HepG2 (cell line): ENCODE results near the gene SEC63. TPM values are rescaled to one million over a fixed set of nuclear protein-coding genes. Genes with fewer than 3 reads are reported as not detected.

Experiments used
- ARNT2 ChIP-seq: sonication (generic); formaldehyde crosslinking; IDR thresholded peaks from 2 replicates; pipeline ENCODE4 v1.8.0; 2022; ENCODE audit warnings: mild to moderate bottlenecking, low read depth, missing genetic modification reagents, moderate library complexity
- CREB1 ChIP-seq, 2 experiments: fragments of 450-650 bp in 1 of 2; IDR thresholded peaks; 2 replicates each; pipeline ENCODE4 v1.6.1; 2016 to 2017; ENCODE audit warnings: control low read depth in 1 of 2, mild to moderate bottlenecking in 1 of 2, missing compliant biosample characterization in 1 of 2, missing genetic modification characterization in 1 of 2
- FOXA3 ChIP-seq: IDR thresholded peaks from 2 replicates; pipeline ENCODE4 v1.6.1; 2016; ENCODE audit warnings: missing genetic modification reagents, missing compliant biosample characterization
- KLF16 ChIP-seq, 2 experiments: sonication (generic) in 1 of 2; formaldehyde crosslinking in 1 of 2; IDR thresholded peaks; 2 replicates each; pipeline versions ENCODE4 v1.6.1 to v1.8.0; 2016 to 2023; ENCODE audit warnings: missing genetic modification reagents in 2 of 2, missing compliant biosample characterization in 1 of 2
- MAFK ChIP-seq, 2 experiments: IDR thresholded peaks in 1 of 2; conservative IDR thresholded peaks in 1 of 2; 2 replicates each; pipeline ENCODE4 v1.6.1; 2011; ENCODE audit warnings: improper control_type of control experiment in 2 of 2, low read length in 2 of 2
- POGZ ChIP-seq: sonication (generic); formaldehyde crosslinking; IDR thresholded peaks from 2 replicates; pipeline ENCODE4 v1.4.0; 2020; ENCODE audit warnings: mild to moderate bottlenecking, missing genetic modification reagents
- RAD51 ChIP-seq: fragments of 450-650 bp; IDR thresholded peaks from 2 replicates; pipeline ENCODE4 v1.6.1; 2016; ENCODE audit warnings: borderline replicate concordance
- STAT5B ChIP-seq: sonication (generic); formaldehyde crosslinking; IDR thresholded peaks from 2 replicates; pipeline ENCODE4 v1.4.0; 2020; ENCODE audit warnings: missing genetic modification reagents
- ZNF331 ChIP-seq: sonication (generic); formaldehyde crosslinking; IDR thresholded peaks from 2 replicates; pipeline ENCODE4 v1.4.0; 2020; ENCODE audit warnings: missing genetic modification reagents
- ZNF552 ChIP-seq: sonication (generic); formaldehyde crosslinking; IDR thresholded peaks from 2 replicates; pipeline ENCODE4 v1.9.0; 2022; ENCODE audit warnings: missing genetic modification reagents, mild to moderate bottlenecking, borderline replicate concordance
- ZNF772 ChIP-seq: sonication (generic); formaldehyde crosslinking; IDR thresholded peaks from 2 replicates; pipeline ENCODE4 v1.5.0; 2020; ENCODE audit warnings: mild to moderate bottlenecking, missing genetic modification reagents
- ZNF891 ChIP-seq: sonication (generic); formaldehyde crosslinking; IDR thresholded peaks from 2 replicates; pipeline ENCODE4 v1.5.0; 2020; ENCODE audit warnings: mild to moderate bottlenecking, missing genetic modification reagents
- polyA plus RNA-seq, 8 experiments: library from polyadenylated mRNA; depleted of rRNA in 3 of 8; stranded (reverse) in 7 of 8; unstranded in 1 of 8; fragments of >200 nt; fragmentation: Illumina TruSeq in 4 of 8; extraction: Trizol in 4 of 8; gene quantifications; 2 replicates each; pipeline versions ENCODE4 v1.2.1 to v1.2.3, GENCODE V29; 2011 to 2016; ENCODE audit warnings: low read depth in 4 of 8, missing spikeins in 1 of 8, mixed read lengths in 1 of 8; ENCODE audit not compliant: insufficient read depth in 1 of 8
- total RNA-seq, 5 experiments: library from RNA; depleted of rRNA; stranded (reverse); fragments of >200 nt; fragmentation: Illumina TruSeq; extraction: Trizol; gene quantifications; 2 replicates each; pipeline ENCODE4 v1.2.3, GENCODE V29; 2016; ENCODE audit warnings: low read depth in 1 of 5
- TF ChIP-seq, protein P1 (sequence below): IDR thresholded peaks from 2 replicates; pipeline ENCODE4 v1.6.1; 2016; ENCODE audit warnings: missing compliant biosample characterization, missing genetic modification reagents, borderline replicate concordance
- TF ChIP-seq, protein P2 (sequence below): IDR thresholded peaks from 2 replicates; pipeline ENCODE4 v1.6.1; 2016
- TF ChIP-seq, protein P3 (sequence below): sonication (generic); formaldehyde crosslinking; conservative IDR thresholded peaks from 2 replicates; pipeline ENCODE4 v1.4.0; 2020; ENCODE audit warnings: mild to moderate bottlenecking, missing genetic modification reagents, moderate library complexity
- TF ChIP-seq, protein P4 (sequence below): fragments of 450-650 bp; IDR thresholded peaks from 2 replicates; pipeline ENCODE4 v1.6.1; 2016

Gene SEC63
- total and polyA plus RNA-seq, 2 of the 13 experiments (the other 11 are each of a cell fraction or from before 2014, with no cell fraction given) = 20.2 to 45.9 TPM

DNA sequence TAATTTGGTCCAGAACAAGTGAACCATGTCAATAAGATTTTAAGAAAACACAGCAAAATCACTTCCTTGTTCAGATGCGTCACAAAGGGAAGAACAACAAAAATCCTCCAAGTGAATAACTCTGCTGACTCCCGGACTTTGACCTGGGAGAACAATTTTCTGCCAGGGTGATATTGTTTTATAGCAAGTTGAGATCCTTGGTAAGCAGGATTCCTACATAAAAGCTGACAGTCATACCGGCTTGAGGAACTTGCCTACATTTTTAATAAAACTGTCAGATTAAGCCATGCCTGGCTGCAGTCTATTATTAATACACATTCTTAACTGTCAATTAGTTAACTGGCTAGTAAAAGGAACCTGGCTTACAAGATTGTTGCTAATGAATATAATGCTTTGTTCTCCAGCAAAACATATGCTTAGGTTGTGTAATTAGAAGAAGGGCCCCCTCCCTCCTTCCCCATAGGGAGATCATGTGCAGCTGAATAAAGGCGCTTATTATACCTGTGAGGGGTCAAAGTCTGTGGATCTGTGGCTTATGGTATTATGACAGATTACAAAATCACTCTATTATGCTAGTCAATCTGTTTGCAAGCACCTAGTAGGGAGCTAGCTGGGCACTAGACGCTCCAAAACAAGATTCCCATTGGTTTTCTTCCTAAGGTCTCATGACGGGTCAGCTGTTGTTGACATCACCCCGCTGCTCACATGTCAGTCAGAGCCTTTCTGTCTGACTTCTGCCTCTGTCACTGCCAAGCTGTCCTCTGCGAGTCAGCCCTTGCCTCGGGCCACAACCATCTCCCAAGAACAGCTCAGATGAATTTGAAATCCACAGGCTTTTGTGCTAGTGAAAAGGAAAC lies 44.6 kb upstream of the SEC63 start (continued):
- TF ChIP-seq, protein P1, sequence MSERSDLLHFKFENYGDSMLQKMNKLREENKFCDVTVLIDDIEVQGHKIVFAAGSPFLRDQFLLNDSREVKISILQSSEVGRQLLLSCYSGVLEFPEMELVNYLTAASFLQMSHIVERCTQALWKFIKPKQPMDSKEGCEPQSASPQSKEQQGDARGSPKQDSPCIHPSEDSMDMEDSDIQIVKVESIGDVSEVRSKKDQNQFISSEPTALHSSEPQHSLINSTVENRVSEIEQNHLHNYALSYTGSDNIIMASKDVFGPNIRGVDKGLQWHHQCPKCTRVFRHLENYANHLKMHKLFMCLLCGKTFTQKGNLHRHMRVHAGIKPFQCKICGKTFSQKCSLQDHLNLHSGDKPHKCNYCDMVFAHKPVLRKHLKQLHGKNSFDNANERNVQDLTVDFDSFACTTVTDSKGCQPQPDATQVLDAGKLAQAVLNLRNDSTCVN (CRISPR knock-in tag) = 0 out of 2 replicates have a peak, but pooled peaks have one; percentile 24
- TF ChIP-seq, protein P2, sequence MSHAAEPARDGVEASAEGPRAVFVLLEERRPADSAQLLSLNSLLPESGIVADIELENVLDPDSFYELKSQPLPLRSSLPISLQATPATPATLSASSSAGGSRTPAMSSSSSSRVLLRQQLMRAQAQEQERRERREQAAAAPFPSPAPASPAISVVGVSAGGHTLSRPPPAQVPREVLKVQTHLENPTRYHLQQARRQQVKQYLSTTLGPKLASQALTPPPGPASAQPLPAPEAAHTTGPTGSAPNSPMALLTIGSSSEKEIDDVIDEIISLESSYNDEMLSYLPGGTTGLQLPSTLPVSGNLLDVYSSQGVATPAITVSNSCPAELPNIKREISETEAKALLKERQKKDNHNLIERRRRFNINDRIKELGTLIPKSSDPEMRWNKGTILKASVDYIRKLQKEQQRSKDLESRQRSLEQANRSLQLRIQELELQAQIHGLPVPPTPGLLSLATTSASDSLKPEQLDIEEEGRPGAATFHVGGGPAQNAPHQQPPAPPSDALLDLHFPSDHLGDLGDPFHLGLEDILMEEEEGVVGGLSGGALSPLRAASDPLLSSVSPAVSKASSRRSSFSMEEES (CRISPR knock-in tag) = peak; percentile 96
- TF ChIP-seq CREB1 (IDR thresholded peaks at IDR 0.05) (peak; percentile 63), CREB1 (CRISPR knock-in tag; IDR thresholded peaks at IDR 0.05) (peak; percentile 52; the same call in 1 of the 2 replicates), KLF16 (CRISPR knock-in tag; IDR thresholded peaks at IDR 0.05) (peak in 1 of 2 experiments; percentile 52; a peak in 1 of 4 replicates), ARNT2 (CRISPR knock-in tag) (no peak), MAFK (conservative IDR thresholded peaks at IDR 0.05 in 1 of 2, IDR thresholded peaks at IDR 0.05 in 1 of 2; ENCODE audit: low read length in 2 of 2) (no peak), FOXA3 (CRISPR knock-in tag) (peak; percentile 82), RAD51 (peak; percentile 33; the same call in 1 of the 2 replicates), STAT5B (no peak), ZNF552 (CRISPR knock-in tag) (no peak), ZNF772 (peak; percentile 39; the same call in 1 of the 2 replicates), POGZ (0 out of 2 replicates have a peak, but pooled peaks have one; percentile 12), ZNF891 (CRISPR knock-in tag) (no peak), ZNF331 (CRISPR knock-in tag) (peak; percentile 70; the same call in 1 of the 2 replicates)
- TF ChIP-seq, protein P3, sequence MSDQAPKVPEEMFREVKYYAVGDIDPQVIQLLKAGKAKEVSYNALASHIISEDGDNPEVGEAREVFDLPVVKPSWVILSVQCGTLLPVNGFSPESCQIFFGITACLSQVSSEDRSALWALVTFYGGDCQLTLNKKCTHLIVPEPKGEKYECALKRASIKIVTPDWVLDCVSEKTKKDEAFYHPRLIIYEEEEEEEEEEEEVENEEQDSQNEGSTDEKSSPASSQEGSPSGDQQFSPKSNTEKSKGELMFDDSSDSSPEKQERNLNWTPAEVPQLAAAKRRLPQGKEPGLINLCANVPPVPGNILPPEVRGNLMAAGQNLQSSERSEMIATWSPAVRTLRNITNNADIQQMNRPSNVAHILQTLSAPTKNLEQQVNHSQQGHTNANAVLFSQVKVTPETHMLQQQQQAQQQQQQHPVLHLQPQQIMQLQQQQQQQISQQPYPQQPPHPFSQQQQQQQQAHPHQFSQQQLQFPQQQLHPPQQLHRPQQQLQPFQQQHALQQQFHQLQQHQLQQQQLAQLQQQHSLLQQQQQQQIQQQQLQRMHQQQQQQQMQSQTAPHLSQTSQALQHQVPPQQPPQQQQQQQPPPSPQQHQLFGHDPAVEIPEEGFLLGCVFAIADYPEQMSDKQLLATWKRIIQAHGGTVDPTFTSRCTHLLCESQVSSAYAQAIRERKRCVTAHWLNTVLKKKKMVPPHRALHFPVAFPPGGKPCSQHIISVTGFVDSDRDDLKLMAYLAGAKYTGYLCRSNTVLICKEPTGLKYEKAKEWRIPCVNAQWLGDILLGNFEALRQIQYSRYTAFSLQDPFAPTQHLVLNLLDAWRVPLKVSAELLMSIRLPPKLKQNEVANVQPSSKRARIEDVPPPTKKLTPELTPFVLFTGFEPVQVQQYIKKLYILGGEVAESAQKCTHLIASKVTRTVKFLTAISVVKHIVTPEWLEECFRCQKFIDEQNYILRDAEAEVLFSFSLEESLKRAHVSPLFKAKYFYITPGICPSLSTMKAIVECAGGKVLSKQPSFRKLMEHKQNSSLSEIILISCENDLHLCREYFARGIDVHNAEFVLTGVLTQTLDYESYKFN (CRISPR knock-in tag) = peak; percentile 38; the same call in 1 of the 2 replicates
- TF ChIP-seq, protein P4, sequence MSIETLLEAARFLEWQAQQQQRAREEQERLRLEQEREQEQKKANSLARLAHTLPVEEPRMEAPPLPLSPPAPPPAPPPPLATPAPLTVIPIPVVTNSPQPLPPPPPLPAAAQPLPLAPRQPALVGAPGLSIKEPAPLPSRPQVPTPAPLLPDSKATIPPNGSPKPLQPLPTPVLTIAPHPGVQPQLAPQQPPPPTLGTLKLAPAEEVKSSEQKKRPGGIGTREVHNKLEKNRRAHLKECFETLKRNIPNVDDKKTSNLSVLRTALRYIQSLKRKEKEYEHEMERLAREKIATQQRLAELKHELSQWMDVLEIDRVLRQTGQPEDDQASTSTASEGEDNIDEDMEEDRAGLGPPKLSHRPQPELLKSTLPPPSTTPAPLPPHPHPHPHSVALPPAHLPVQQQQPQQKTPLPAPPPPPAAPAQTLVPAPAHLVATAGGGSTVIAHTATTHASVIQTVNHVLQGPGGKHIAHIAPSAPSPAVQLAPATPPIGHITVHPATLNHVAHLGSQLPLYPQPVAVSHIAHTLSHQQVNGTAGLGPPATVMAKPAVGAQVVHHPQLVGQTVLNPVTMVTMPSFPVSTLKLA = peak; percentile 58; the same call in 1 of the 2 replicates
